ENCODE measurements around the gene INSYN2B. TPM values are rescaled to one million over a fixed set of nuclear protein-coding genes. Genes with fewer than 3 reads are reported as not detected.

The INSYN2B gene
- total RNA-seq, 2 experiments from 2014 or later: not detected

DNA sequence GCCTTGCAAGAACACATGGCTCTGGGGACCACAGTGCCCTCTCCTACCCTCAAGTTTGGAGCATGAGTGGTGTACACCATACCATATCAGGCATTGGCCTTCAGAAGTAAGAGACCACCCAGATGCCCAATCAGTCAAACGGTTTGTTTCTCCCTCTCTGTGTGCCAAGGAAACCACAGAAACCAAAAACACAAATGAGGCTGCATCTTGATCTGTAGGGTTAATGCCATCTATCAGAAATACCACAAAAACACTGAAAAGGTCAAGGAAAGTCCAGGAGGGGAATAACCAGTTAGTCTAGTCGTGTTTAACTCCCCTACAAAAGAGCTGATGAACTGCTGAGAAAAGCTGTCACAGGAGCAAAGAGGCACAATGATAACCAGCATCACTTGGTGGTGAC, 78.4 kb downstream of the INSYN2B start:
- CTCF ChIA-PET: no interaction called here
- POLR2A ChIA-PET: no interaction called here

DNA sequence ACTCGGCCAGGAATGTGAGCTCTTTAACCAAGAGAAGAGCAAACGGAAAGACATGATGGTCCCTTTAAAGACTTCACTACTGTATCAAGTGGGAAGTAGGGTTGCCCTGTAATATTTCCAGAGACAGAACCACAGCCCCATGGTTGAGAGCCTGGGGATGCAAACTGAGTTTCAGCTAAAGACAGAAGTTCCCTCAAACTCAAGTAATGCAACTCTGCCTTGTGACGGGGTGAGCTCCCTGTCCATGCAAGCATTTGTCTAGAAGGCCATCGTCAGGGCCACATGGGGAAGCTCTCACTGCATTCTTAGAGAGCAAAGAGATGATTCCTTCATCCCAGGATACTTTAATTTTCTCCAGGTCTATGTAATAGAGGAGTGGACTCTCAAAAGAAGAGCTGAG, 82.8 kb downstream of the INSYN2B start:
- CTCF ChIA-PET: no interaction called here
- POLR2A ChIA-PET: no interaction called here

DNA sequence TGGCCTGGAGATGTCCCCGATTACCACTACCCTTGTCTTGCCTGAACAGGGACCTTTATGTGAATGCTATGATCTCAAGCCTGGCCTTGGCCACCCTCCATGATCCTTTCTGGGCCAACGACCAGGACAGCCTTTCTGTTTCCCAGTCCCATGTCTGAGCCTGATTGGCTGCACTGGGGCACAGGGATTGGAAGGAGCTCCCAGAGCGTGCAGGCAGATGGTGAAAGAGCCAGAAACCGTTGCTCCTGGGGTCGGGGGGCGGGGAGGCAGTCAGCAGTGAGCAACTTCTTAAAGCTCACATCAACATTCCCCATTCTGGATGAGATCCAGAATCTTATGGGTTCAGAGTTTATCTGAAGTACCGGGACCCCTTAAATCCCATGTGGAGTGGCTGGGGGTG, 84.4 kb downstream of the INSYN2B start:
- CTCF ChIA-PET: no interaction called here

DNA sequence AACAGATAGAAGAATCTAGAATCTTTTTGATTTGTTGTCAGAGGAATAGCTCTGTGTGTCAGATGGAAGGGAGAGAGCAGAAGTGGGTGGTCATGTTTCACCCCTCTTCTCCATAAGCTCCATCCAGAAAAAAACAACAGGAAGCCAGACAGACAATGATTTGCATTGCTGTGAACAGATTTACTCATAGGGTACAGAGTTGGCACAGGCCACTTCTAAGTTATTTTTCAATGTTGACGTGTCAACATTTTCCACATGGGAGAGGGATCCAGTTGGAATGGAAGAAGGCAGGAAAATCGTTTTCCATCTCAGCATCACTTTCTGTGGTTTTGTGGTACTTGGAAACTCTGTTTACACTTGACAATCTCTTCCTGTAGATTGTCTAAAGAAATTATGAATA, 86.7 kb downstream of the INSYN2B start:
- POLR2A ChIA-PET: interaction anchor here (0.7 kb wide), 1 partner anchor 83 kb away, joined by 4 read pairs; no protein-coding TSS in a partner anchor
- CTCF ChIA-PET: no interaction called here

More for the DNA sequence above, 84.4 kb downstream of the INSYN2B start:
- POLR2A ChIA-PET: no interaction called here

DNA sequence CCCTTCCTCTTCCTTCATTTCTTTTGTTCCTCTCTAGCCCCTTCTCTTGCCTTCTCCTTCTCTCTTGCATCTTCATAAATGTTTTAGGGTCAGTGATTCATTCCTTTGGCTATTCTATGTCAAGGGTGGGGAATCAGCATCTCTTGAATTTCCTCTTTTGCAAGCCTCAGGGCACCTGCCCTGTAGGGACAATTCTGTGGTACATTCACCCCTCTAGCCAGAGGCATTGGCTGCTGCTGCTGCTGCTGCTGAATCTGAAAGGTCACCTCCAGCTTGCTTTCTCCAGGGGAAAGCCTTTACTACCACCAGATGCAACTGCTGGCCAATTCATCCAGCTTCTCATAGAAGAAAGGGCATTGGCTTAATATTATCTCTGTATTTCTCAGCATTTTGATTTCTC, 87.3 kb downstream of the INSYN2B start:
- POLR2A ChIA-PET: interaction anchor here (0.7 kb wide), 1 partner anchor 83 kb away, joined by 4 read pairs; no protein-coding TSS in a partner anchor
- CTCF ChIA-PET: no interaction called here

DNA sequence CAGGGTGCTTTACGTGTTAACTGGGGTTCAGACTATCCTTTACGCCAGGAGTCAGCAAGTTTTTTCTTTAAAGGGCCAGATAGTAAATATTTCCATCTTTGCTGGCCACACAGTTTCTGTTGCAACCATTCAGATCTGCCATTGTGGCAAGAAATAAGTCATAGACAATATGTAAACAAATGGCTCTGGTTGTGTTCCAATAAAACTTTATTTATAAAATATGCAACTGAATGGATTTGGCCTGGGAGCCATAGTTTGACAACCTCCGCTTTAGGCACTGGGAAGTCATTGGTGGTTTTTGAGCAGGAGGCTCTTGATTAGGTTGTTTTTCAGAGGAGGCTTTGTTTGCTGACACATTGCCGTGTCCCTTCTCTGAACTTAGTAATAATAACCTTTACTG, 90.7 kb downstream of the INSYN2B start:
- CTCF ChIA-PET: no interaction called here
- POLR2A ChIA-PET: no interaction called here

DNA sequence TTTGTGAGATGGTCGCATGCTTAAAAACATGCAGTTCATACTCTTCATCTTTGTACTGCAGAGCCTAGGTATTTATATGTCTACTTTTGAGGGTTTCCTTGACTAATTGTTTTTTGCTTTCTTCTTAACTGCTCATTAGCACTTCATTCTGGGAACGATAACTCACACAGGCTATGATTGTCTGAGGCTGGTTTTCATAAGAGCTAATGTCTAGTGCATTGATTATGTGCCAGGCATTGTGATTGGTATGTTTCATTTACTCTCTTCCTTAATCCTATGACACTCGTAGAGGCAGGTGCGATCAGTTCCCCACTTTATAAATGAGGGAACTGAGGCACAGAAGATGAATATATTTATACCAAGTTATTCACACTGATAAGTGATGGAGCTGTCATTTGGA, 93.6 kb downstream of the INSYN2B start:
- ChIA-PET CTCF (no interaction called here), POLR2A (no interaction called here)

DNA sequence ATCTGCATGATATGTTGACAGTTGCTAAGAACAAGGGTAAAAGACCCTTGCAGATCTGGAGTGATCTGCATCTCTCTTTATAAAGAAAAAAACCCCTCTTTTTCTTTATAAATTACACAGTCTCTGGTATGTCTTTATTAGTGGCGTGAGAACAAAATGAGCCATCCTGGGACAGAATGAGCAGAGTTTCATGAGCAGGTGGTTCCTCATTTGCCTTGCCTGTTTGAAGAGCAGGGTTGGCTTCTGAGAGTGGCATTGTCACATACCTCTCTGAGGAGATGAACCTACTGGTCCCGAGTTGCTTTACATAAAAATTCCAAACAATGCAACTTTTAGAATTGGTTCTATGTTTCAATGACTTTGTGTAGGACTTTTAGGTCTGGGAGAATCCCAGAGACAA, 94.3 kb downstream of the INSYN2B start:
- POLR2A ChIA-PET: no interaction called here
- CTCF ChIA-PET: no interaction called here

DNA sequence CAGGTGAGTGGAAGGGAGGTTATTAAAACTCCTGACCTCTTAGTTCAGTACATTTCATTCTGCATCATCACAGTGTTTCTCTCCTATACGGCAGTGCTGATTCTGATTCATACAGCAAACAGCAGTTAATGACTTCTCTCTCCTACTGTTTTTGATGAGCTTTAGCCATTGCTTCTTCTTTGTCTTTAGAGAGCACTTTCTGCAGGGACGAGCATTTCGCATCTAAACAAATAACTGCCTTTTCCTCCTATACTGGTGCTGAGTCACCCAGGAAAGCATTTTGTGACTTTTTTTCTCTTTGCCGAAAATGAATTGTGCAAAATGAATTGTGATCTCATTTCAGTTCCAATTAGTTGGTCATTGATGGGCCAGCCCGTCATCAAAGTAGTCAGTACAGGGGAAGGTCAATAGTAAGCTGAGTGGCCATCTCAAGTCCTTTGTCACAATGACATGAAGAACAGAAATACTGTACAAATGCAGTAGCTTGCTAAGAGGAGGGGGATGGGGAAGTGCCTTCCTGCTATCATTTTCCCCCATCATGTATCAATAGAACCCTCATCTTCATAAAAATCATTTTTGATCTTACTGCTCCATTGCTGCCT, 98.5 kb downstream of the INSYN2B start:
- ChIA-PET POLR2A (no interaction called here), CTCF (no interaction called here)

DNA sequence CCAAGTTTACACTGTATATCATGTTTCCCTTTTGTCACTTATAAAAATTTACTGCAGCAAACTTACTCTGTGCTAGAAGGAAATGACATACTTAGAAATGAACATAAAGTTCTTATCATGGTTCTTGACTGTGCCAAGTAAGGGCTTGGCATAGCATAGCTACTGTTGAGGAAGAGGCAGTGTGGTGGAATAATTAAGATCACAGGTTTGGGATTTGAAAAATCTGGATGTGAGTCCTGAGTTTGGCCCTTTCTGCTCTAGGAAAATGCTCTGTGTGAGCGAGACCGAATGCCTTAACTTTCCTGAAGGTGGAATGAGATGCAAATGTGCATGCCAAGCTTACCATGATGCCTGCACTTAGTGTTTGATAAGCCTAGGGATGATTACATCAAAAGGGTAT, 99.5 kb downstream of the INSYN2B start:
- ChIA-PET POLR2A (no interaction called here), CTCF (no interaction called here)

DNA sequence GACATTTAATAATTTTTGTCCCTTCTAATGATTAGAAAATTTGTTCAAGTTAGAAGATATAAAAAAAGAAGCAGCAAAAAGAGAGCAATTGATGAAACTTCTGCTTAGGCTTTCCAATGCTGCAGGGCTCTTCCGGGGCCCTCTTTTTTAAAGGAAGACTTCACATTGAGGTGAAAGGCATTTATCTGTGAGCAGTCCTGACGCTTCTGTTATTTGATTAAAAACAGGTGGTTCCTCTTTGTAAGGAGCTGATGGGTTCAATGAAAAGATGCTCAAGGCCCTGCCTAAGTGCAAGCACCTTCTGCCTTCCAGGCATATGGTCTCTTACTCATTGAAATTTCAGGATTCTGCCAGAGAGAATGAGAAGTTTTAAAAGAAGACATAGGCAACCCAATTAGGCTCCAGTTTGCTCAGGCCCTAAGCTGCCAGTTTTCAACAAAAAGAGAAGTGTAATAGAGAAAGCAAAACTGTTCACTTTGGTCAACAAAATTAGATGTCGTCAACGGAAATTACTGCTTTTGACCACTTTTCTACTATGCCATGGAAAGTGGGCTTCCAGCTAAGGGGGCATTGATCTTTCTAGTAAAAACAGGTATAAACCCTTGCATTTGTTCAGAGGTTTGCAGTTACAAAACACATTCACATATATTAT, 100.2 kb downstream of the INSYN2B start:
- ChIA-PET POLR2A (no interaction called here), CTCF (no interaction called here)

DNA sequence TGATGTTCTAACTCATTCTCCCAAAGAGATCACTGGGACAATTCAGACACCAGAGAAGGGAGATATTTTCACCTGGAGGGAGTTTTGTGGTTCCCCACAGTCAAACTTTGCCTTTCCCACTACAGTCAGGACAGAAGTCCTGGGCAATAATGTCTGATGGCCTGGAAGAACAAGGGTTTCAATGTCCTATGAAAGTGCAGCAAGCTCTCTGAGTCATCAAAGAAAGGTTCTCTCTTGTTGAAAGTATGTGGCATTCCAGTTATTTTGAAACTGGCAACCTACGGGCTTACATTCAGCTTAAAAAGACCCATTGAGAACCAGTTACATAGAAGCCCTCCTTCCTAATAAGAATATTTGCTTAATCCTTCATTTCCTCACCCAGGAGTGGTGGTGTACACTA, 103.9 kb downstream of the INSYN2B start:
- ChIA-PET CTCF (interaction anchor here (1.1 kb wide), 1 partner anchor 27 kb away, joined by 3 read pairs; no protein-coding TSS in a partner anchor), POLR2A (interaction anchor here (0.6 kb wide), 1 partner anchor 1721 kb away, joined by 11 read pairs; no protein-coding TSS in a partner anchor)

DNA sequence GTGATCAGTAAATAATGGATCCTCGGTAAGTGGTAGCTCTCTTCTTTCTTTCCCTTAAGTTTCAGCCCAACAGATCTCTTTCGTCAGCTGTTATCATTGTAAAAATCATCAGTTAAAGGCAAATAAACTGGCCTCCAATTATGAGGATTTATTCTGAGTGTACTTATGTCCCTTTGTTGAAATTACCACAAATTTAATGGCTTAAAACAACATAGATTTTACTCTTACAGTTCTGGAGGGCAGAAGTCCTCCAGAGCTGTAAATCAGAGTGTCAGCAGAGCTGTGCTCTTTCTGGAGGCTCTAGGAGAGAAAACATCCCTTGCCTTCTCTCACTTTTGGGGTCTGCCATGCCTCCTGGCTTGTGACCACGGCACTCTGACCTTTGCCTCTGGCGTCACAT, 104.6 kb downstream of the INSYN2B start:
- ChIA-PET POLR2A (interaction anchor here (0.6 kb wide), 1 partner anchor 1721 kb away, joined by 11 read pairs; no protein-coding TSS in a partner anchor), CTCF (no interaction called here)

DNA sequence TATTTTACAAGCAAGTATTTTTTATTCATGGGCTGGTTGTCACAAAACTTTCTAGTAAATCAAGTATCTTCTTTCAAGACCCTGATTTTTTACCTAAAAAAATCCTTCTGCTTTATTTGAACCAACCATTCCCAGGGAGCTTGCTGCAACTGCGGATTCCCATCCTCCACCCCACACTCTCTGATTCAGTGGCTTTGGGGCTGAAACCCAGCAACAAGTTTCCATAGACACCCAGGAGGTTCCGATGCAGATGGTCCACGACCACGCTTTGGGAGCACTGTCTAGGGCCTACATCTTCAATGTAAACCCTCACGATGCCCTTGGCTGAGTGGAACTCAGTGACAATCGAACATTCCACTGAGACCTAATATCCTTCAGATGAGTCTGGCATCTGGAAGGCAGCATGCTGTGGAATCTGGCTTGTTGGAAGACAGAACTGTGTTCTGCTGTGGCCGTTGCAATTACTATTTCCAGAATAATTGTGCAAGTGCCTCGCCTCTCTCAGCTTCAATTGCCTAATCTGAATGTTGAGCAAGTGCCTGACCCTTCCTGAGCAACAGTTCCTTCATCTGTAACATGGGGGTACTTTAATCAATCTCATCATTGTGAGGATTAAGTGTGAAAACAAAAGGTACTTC, 105.1 kb downstream of the INSYN2B start:
- ChIA-PET CTCF (no interaction called here), POLR2A (no interaction called here)

DNA sequence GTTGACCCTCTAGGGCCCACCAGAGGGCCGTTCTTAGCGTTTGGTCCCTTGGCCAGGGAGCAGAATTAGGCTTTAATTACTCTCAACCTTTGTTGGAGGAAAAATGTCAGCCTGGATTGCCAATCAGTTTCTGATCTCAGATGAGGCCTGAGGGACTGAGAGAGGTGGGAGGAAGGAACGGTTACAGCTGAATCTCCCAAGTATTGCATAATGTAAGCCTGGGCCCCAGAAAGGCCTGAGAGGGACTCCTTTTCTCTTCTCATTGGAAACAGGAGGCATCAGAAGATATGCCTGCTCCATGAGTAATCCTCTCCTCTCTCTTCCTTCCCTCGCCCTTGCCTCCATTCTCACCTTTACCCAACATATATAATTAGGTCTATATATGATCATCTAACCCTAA, 105.7 kb downstream of the INSYN2B start:
- ChIA-PET CTCF (no interaction called here), POLR2A (no interaction called here)

DNA sequence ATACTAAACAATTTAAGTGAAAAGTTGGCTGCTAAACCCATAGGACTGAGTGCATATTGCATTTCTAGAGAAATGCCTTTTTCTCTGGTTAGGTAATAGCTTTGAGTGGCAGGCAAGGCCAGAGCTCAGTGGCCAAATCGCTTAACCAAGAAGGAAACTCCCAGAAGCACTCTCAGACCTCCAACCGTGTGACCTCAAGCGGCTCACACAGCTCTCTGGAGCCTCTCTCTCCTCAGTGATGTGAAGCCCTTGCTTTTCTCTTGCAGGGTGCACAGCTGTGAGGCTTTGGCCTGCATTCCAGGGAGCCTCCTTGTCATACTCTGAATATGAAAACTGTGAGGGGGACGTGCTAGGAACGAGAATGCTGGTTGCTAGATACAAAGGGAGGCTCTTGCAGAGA, 106.7 kb downstream of the INSYN2B start:
- ChIA-PET POLR2A (interaction anchor here (0.7 kb wide), 1 partner anchor 15 kb away, joined by 3 read pairs; no protein-coding TSS in a partner anchor), CTCF (no interaction called here)

DNA sequence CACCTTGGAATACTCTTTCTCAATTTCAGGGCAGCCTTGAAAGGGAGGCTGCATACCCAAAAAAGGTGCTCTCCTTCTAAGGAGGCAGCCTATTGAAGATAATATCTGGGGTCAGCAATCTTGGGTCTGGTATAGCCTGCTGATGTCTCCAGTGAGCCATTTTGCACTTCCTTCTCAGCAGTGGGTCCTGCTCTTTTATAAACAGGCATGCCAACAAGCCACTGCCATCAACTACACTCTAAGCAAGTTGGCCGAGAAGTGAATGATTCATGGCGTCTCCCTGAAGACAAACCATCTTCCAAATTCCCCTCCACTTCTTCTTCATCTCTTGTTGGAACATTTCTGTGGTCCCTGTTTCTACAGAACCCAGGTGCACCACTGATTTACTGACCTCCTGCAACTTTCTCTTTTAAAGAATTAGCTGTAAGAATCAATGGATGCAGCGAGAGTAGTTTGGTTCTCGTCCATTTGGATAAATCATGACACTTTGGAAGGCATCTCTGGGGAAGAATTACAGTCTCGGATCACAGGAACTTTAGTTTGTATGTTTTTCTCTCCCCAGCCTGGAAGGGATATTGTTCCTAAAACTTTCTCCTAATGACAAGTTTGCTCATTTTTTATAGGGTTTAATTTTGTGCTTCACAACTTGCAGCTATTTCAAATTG, 108.3 kb downstream of the INSYN2B start:
- ChIA-PET POLR2A (no interaction called here), CTCF (no interaction called here)

DNA sequence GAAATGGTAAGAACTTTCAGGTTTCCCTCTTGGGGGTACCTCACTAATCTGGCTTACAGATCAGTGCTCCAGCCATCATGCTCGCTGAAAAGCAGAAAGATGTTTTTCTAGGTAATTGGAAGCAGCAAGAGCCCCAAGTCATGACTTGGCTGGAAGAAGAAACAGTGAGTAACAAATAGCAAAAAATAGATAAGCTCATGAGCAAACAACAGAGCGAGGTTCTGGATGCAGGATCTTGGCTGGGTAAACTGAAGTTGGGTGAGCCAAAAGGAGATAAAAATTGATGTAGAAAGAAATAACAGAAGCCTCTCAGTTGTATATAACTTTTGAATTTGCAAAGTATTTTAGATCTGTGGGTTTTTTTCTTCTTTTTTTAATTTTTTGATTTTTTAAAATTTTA, 110.1 kb downstream of the INSYN2B start:
- CTCF ChIA-PET: no interaction called here
- POLR2A ChIA-PET: no interaction called here

DNA sequence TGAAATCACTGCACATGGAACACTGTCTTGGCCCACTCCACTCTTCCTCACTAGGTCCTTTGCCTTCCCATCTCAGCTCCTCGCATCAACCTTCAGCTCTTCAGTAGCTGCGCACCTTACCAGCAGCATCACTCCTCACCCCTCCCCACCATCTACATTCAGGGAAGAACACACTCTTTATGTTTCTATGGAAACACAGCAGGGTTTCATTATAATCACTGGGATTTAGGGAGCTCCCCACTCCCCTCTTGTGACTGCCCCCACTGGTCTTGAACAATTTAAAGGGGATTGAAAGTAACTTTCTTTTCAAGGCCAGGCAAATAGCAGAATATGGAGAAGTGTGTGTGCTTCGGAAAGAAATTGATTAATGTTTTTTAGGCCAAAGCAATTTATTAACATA, 111.2 kb downstream of the INSYN2B start:
- CTCF ChIA-PET: no interaction called here
- POLR2A ChIA-PET: no interaction called here

DNA sequence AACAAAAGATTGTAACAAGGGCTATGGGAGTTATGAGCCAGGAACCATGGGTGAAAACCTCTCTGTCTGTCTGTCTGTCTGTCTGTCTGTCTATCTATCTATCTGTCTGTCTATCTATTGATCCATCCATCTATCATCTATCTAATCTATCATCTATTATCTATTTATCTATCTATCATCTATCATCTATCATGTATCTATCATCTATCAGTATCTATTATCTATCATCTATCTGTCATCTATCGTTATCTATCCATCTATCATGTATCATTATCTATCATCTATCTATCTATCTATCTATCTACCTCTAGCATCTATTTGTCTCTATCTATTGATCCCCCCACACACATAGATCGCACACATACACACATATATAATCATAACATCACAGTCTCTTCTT, 112.9 kb downstream of the INSYN2B start:
- CTCF ChIA-PET: no interaction called here

DNA sequence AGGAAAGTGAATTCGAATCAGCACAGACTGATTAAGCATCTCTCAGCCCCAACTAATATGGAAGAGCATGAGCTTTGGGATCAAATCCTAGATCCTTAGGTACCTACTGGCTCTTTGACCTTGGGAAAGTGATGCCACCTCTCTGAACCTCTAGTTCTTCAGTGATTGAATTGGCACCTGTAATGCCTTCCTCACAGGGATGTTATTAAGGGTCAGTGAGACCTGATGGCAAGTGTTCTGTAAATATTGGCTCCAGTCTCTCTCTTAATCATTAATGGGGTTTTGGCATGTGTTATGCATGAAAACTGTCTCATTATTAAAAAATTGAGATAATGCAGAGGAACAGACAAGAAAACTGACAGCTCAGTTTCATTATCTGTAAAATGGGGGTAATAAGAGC, 115.8 kb downstream of the INSYN2B start:
- ChIA-PET POLR2A (no interaction called here), CTCF (no interaction called here)

More for the DNA sequence above, 112.9 kb downstream of the INSYN2B start:
- POLR2A ChIA-PET: no interaction called here

Data from activated CD8-positive, alpha-beta memory T cell treated with anti-CD3 and anti-CD28 coated beads for 36 hours (primary cell).